ENCODE results near the gene PDZD7.
"Not testable (repeated sequence)": the region's sequence is repeated elsewhere in the genome, so short reads cannot be mapped to it uniquely, and the experiment has no call there.

Gene PDZD7

GRCh38 chr10:101035314-101035713, 4.4 kb upstream of the PDZD7 start:
- Histone ChIP-seq H3K27me3 (ENCODE audit: control insufficient read depth, insufficient read depth, low read length) (peaks cover 49% of the 10 kb centered on the region), H3K9ac (ENCODE audit: low read depth, low read length) (no peak overlapping the region), H3K4me1 (ENCODE audit: control insufficient read depth, insufficient read depth, low read length) (peaks cover 8% of the 10 kb centered on the region), H3K4me3 (ENCODE audit: low read depth, low read length) (no peak overlapping the region), H3K36me3 (ENCODE audit: control insufficient read depth, insufficient read depth, low read length) (no peaks in the 10 kb centered on the region), H3K9me3 (ENCODE audit: control insufficient read depth, insufficient read depth, low read length) (no peaks in the 10 kb centered on the region)

- Histone ChIP-seq H3K4me1 (ENCODE audit: control insufficient read depth, insufficient read depth, low read length) (peaks cover 12% of the 10 kb centered on the region), H3K27me3 (ENCODE audit: control insufficient read depth, insufficient read depth, low read length) (peaks cover 47% of the 10 kb centered on the region)
- H3K4me3 ChIP-seq (ENCODE audit: low read depth, low read length); H3K9ac ChIP-seq (ENCODE audit: low read depth, low read length); H3K36me3 ChIP-seq (ENCODE audit: control insufficient read depth, insufficient read depth, low read length); H3K9me3 ChIP-seq (ENCODE audit: control insufficient read depth, insufficient read depth, low read length): not testable (repeated sequence)
Measured at GRCh38 chr10:101034404-101034803, 3.5 kb upstream of the PDZD7 start.

DNA sequence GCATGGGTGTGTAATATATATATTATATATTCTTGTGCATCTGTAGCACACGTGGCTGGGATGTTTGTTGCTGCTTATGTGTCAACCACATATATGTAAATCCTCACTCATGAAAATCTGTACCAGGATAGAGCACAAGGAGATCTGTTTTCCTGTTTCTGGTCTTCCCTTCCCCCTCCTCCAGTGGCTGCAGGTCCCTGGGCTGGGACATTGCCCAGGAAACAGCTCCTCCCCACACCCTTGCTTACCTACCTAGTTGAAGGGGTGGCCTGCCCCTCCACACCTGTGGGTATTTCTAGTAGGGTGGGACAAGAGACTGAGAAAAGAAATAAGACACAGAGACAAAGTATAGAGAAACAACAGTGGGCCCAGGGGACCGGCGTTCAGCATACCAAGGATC, 2.3 kb upstream of the PDZD7 start:
- Histone ChIP-seq H3K9ac (ENCODE audit: low read depth, low read length) (no peak overlapping the region), H3K4me3 (ENCODE audit: low read depth, low read length) (no peak overlapping the region), H3K27me3 (ENCODE audit: control insufficient read depth, insufficient read depth, low read length) (peaks cover 43% of the 10 kb centered on the region), H3K36me3 (ENCODE audit: control insufficient read depth, insufficient read depth, low read length) (no peaks in the 10 kb centered on the region), H3K4me1 (ENCODE audit: control insufficient read depth, insufficient read depth, low read length) (peaks cover 14% of the 10 kb centered on the region), H3K9me3 (ENCODE audit: control insufficient read depth, insufficient read depth, low read length) (no peaks in the 10 kb centered on the region)

DNA sequence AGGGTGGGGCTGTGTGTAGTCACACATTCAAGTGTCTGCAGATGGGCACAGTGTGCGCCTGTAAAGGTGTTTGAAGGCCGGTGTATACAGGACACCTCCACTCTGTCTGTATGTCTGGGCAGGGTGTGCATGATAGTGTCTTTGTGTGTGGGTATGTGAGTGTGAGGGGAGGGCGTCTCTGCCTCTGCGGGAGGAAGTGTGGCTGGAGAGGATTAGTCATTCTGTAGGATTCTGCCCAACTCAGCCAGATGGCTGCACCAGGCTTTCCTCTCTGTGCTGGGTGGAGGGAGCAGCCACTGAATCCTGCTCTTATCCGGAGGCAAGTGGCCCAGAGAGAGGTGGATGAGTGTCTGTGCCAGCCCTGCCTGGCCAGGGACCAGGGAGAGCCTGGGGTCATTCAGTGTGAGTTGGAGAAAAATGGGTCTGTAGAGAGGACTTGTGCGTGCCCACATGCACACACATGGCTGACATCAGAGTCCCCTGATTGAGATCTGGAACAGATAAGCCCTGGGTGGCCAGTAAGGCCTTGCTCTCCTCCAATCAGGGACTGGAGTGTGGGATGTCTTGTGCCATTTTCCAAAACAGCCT, 1.8 kb upstream of the PDZD7 start:
- Histone ChIP-seq H3K9ac (ENCODE audit: low read depth, low read length) (no peak overlapping the region), H3K4me1 (ENCODE audit: control insufficient read depth, insufficient read depth, low read length) (peaks cover 14% of the 10 kb centered on the region), H3K9me3 (ENCODE audit: control insufficient read depth, insufficient read depth, low read length) (no peaks in the 10 kb centered on the region), H3K4me3 (ENCODE audit: low read depth, low read length) (peak overlapping the region; percentile 82), H3K36me3 (ENCODE audit: control insufficient read depth, insufficient read depth, low read length) (no peaks in the 10 kb centered on the region), H3K27me3 (ENCODE audit: control insufficient read depth, insufficient read depth, low read length) (peaks cover 43% of the 10 kb centered on the region)

DNA sequence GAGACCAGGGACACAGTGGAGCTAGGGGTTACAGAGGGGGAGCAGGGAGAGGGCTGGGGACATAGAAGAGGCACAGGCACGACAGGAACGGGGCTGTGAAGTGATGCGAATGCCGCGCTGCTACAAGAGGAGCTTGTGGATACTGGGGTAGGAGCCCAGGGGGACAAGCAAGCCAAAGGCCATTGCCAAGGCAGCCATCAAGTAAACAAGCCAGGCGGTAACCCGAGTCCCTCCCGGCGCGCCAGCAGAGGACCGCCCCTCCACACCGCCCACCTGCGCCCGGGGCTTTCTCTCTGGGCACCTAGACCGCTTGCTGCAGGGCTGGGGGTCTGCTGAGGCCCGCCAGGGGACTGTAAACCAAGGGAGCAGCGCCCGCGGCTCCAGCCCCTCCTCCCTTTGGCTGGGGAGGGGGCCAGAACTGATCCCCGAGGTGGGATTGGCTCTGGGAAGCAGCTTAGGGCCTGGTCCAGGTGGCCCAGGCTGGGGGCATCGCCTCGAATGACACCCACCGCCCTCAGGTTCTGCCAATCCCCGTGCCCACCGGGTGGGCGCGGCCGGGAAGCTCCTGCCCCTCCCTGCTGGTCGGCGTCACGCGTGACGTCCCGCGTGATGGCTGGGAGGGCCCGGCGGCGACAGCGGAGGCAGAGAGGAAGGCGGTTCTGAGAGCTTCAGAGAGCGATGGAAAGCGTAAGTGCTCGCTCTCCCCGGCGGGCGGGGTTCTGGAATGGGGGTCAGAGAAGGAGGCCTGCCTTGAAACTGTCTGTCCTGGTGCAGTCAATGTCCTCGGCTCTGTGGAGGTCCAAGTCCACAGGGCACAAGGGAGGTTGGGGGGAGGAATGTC, 1.1 kb upstream of the PDZD7 start:
- no peaks in the 10 kb centered on the region for H3K36me3 ChIP-seq (ENCODE audit: control insufficient read depth, insufficient read depth, low read length)
- H3K9me3 ChIP-seq (ENCODE audit: control insufficient read depth, insufficient read depth, low read length) = no peaks in the 10 kb centered on the region
- peaks cover 46% of the 10 kb centered on the region for H3K27me3 ChIP-seq (ENCODE audit: control insufficient read depth, insufficient read depth, low read length)
- H3K9ac ChIP-seq (ENCODE audit: low read depth, low read length) = no peak overlapping the region
- peak overlapping the region; percentile 82 for H3K4me3 ChIP-seq (ENCODE audit: low read depth, low read length)
- peaks cover 16% of the 10 kb centered on the region for H3K4me1 ChIP-seq (ENCODE audit: control insufficient read depth, insufficient read depth, low read length)

DNA sequence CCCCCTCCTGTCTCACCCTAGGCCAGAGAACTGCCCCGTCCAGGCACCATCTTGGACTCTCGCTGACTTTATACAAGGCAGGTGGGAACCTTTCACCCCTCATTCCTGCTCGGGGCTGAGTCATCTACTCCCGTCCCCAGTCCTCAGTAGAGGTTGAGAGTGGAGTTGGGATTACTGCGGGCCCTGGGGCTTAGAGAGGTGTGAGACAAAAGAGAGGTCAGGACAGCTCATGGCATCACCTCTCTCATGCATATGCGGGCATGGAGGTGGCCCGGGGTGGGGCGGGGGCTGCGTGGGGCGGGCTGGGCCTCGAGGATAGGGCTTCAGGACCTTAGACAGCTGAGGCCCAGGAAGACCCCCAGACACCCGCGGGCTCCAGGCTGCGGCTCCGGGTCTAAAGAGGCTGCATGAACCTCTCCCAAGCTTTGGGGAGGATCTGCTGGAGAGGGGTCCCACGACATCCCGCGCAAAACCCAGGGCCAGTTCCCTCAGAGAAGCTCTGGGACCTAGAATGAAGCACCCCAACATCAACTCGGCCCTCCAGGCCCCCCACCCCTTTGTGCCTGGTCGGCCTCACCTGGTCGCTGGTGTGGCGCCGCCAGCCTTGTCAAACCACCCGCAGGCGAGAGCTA, 317 bp downstream of the PDZD7 start:
- Histone ChIP-seq H3K4me1 (ENCODE audit: control insufficient read depth, insufficient read depth, low read length) (peaks cover 16% of the 10 kb centered on the region), H3K9ac (ENCODE audit: low read depth, low read length) (no peak overlapping the region), H3K36me3 (ENCODE audit: control insufficient read depth, insufficient read depth, low read length) (no peaks in the 10 kb centered on the region), H3K4me3 (ENCODE audit: low read depth, low read length) (peak overlapping the region; percentile 82), H3K27me3 (ENCODE audit: control insufficient read depth, insufficient read depth, low read length) (peaks cover 42% of the 10 kb centered on the region), H3K9me3 (ENCODE audit: control insufficient read depth, insufficient read depth, low read length) (no peaks in the 10 kb centered on the region)

- Histone ChIP-seq H3K27me3 (ENCODE audit: control insufficient read depth, insufficient read depth, low read length) (peaks cover 39% of the 10 kb centered on the region), H3K9ac (ENCODE audit: low read depth, low read length) (no peak overlapping the region), H3K4me1 (ENCODE audit: control insufficient read depth, insufficient read depth, low read length) (peaks cover 16% of the 10 kb centered on the region), H3K9me3 (ENCODE audit: control insufficient read depth, insufficient read depth, low read length) (no peaks in the 10 kb centered on the region), H3K4me3 (ENCODE audit: low read depth, low read length) (peak overlapping the region; percentile 41), H3K36me3 (ENCODE audit: control insufficient read depth, insufficient read depth, low read length) (no peaks in the 10 kb centered on the region)
Measured at GRCh38 chr10:101029520-101030295, 1.2 kb downstream of the PDZD7 start.

GRCh38 chr10:101028446-101029337, 2.2 kb downstream of the PDZD7 start:
- Histone ChIP-seq H3K36me3 (ENCODE audit: control insufficient read depth, insufficient read depth, low read length) (no peaks in the 10 kb centered on the region), H3K27me3 (ENCODE audit: control insufficient read depth, insufficient read depth, low read length) (peaks cover 33% of the 10 kb centered on the region), H3K9ac (ENCODE audit: low read depth, low read length) (no peak overlapping the region), H3K9me3 (ENCODE audit: control insufficient read depth, insufficient read depth, low read length) (no peaks in the 10 kb centered on the region), H3K4me3 (ENCODE audit: low read depth, low read length) (no peak overlapping the region), H3K4me1 (ENCODE audit: control insufficient read depth, insufficient read depth, low read length) (peaks cover 16% of the 10 kb centered on the region)

DNA sequence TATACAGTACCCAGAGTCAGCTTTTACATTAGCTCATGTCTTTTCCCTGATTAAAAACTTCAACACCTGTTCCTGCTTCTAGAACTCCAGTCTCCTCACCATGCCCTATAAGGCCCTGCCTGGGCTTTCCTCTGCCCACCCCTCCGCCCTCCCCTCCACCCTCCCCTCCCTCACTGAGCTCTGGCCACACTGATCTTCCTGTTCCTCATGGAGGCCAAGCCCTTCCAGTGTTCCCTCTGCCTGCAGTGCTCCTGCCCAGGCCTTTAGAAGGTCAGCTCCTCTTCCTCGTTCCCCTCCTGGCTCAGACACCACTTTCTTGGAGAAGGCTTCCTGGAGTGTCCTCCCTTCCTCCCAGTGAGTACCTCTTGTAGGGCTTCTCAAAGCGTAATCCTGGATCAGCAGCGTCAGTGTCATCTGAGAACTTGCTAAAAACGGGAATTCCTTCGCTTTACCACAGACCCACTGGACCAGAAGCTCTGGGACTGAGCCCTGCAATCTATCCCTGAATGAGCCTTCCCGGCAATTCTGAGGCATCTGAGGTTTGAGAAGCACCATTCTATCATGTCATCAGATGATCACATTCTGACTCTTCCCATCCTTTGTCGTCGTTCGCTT, 3.7 kb downstream of the PDZD7 start:
- H3K4me1 ChIP-seq (ENCODE audit: control insufficient read depth, insufficient read depth, low read length) = peaks cover 11% of the 10 kb centered on the region
- no peak overlapping the region for H3K4me3 ChIP-seq (ENCODE audit: low read depth, low read length)
- no peaks in the 10 kb centered on the region for H3K36me3 ChIP-seq (ENCODE audit: control insufficient read depth, insufficient read depth, low read length)
- peaks cover 20% of the 10 kb centered on the region for H3K27me3 ChIP-seq (ENCODE audit: control insufficient read depth, insufficient read depth, low read length)
- no peak overlapping the region for H3K9ac ChIP-seq (ENCODE audit: low read depth, low read length)
- no peaks in the 10 kb centered on the region for H3K9me3 ChIP-seq (ENCODE audit: control insufficient read depth, insufficient read depth, low read length)

DNA sequence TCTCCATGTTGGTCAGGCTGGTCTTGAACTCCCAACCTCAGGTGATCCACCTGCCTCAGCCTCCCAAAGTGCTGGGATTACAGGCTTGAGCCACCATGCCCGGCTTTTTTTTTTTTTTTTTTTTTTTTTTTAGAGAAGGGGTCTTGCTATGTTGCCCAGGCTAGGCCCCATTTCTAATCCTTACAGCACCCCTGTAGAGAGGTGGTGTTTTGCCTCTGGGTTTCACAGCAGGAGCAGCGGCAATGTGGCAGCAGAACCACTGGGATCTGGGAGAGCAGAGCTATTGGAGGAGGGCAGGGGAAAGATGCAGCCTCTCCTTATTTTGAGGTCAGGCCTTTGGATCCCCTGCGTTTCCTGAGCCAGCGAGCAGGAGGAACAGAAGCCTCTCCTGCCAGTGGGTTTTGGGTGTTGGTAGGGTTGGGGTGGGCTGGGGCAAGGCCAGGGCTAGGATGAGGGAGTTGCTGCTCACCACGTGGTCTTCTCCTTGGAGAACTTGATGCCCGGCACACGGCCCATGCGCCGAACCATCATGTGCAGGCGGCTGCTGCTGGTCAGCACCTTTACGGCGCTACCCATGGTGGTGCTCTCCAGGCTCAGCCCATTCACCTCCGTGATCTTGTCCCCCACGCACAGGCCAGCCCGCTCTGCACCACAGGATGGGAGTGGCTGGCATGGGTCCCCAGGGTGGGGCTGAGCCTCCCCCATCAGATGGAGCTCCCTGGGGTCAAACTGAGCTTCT, 7.8 kb downstream of the PDZD7 start:
- Histone ChIP-seq H3K9me3 (ENCODE audit: control insufficient read depth, insufficient read depth, low read length) (no peaks in the 10 kb centered on the region), H3K36me3 (ENCODE audit: control insufficient read depth, insufficient read depth, low read length) (peaks cover 2% of the 10 kb centered on the region), H3K4me1 (ENCODE audit: control insufficient read depth, insufficient read depth, low read length) (peaks cover 2% of the 10 kb centered on the region), H3K4me3 (ENCODE audit: low read depth, low read length) (no peak overlapping the region), H3K27me3 (ENCODE audit: control insufficient read depth, insufficient read depth, low read length) (peaks cover 24% of the 10 kb centered on the region), H3K9ac (ENCODE audit: low read depth, low read length) (no peak overlapping the region)

All from iPS-15b (cell line).